Measurements from ENCODE around the gene COP1. TPM values are rescaled to one million over a fixed set of nuclear protein-coding genes. Genes with fewer than 3 reads are reported as not detected.

COP1 gene
- 31.9 and 35.2 TPM in 2 replicates for total RNA-seq

GRCh38 chr1:176206961-176207902 lies at the start of gene COP1:
Gene COP1 (minus strand): TSS chr1:176207286. CDS start chr1:176206978, 308 bp downstream.

Data from pericardium fibroblast (primary cell).